ENCODE results near the gene WDR12. TPM values are rescaled to one million over a fixed set of nuclear protein-coding genes. Genes with fewer than 3 reads are reported as not detected.

WDR12 gene
- 15.7 TPM for total RNA-seq (2013)
- polyA plus RNA-seq, result 10 to 100 TPM in 1 of 3 donors, 1 to 10 TPM in 2; 4.1 to 14.6 (median 6.5) TPM
- 2.9 TPM in 2 replicates for polyA minus RNA-seq
- 1.5 to 13.3 (median 10.5) reads per million in 11 experiments for total RNA-seq

- WGBS (ENCODE audit: insufficient coverage), result under 1% methylated on average over 24 of the region's 39 CpGs
- H3K27me3 Mint-ChIP-seq (ENCODE audit: low read depth in 3 of 3), result no peaks in the 10 kb centered on the region
- H3K27me3 ChIP-seq (ENCODE audit: control insufficient read depth in 2 of 2, insufficient read depth in 2 of 2, low read length in 2 of 2), result no peaks in the 10 kb centered on the region
- peak within 1 kb of the TSS; percentile 61 for H3K9ac ChIP-seq (ENCODE audit: insufficient read depth, low read length, poor library complexity, severe bottlenecking)
- peaks cover 0 to 2% of the 10 kb centered on the region in 2 donors for H3K36me3 ChIP-seq (replicated peaks in 1 of 2; ENCODE audit: control insufficient read depth in 1 of 2, insufficient read depth in 2 of 2, low read length in 2 of 2)
- H3K9me3 Mint-ChIP-seq, result no peaks in the 10 kb centered on the region
- H3K79me2 ChIP-seq (ENCODE audit: insufficient read depth, low read length), result peaks cover 42% of the 10 kb centered on the region
- peak within 1 kb of the TSS; percentile 91 to 99 (median 97) for H3K27ac Mint-ChIP-seq
- peak within 1 kb of the TSS; percentile 65 to 99 (median 95) for H3K4me3 ChIP-seq (replicated peaks in 1 of 3; ENCODE audit: low read depth in 2 of 3, low read length in 3 of 3)
- H3K9me3 ChIP-seq (replicated peaks in 1 of 2; ENCODE audit: control insufficient read depth in 1 of 2, insufficient read depth in 1 of 2, low read length in 2 of 2), result no peaks in the 10 kb centered on the region
- intact Hi-C loops (cut with micrococcal nuclease), result loop anchor here (1.0 to 5.0 kb wide), 5 partner anchors 41 to 327 kb away; partner anchors contain the start of genes CYP20A1 (in 2 of the 2) and NBEAL1 (in 2 of the 2)
- H3K27ac ChIP-seq (ENCODE audit: low read depth in 1 of 2, low read length in 2 of 2), result peak within 1 kb of the TSS; percentile 76 to 81
- peaks cover 32% of the 10 kb centered on the region for H3K4me1 Mint-ChIP-seq
- H3K4me3 Mint-ChIP-seq, result peak within 1 kb of the TSS; percentile 97
- peak within 1 kb of the TSS; percentile 93 for H2AFZ ChIP-seq (ENCODE audit: insufficient read depth, low read depth, low read length, poor library complexity, severe bottlenecking)
- TF ChIP-seq, protein P1, sequence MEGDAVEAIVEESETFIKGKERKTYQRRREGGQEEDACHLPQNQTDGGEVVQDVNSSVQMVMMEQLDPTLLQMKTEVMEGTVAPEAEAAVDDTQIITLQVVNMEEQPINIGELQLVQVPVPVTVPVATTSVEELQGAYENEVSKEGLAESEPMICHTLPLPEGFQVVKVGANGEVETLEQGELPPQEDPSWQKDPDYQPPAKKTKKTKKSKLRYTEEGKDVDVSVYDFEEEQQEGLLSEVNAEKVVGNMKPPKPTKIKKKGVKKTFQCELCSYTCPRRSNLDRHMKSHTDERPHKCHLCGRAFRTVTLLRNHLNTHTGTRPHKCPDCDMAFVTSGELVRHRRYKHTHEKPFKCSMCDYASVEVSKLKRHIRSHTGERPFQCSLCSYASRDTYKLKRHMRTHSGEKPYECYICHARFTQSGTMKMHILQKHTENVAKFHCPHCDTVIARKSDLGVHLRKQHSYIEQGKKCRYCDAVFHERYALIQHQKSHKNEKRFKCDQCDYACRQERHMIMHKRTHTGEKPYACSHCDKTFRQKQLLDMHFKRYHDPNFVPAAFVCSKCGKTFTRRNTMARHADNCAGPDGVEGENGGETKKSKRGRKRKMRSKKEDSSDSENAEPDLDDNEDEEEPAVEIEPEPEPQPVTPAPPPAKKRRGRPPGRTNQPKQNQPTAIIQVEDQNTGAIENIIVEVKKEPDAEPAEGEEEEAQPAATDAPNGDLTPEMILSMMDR (IDR thresholded peaks at IDR 0.05), result no peak
- H4K20me1 ChIP-seq (ENCODE audit: insufficient read depth, low read length), result no peaks in the 10 kb centered on the region
- peak within 1 kb of the TSS; percentile 90 for H3K4me2 ChIP-seq (replicated peaks; ENCODE audit: extremely low read depth, low read length, poor library complexity, severe bottlenecking)
- peak; percentile 87 to 92 (median 89) for DNase-seq
- H3K4me1 ChIP-seq (ENCODE audit: control insufficient read depth in 1 of 2, insufficient read depth in 2 of 2, low read length in 2 of 2), result peaks cover 19 to 22% of the 10 kb centered on the region in 2 donors
- H3K36me3 Mint-ChIP-seq, result peaks cover 0 to 2% of the 10 kb centered on the region in 2 donors
Measured at GRCh38 chr2:202911512-202912341, at the start of gene WDR12, which contains the start of gene CARF. WDR12 (minus strand) TSS chr2:202911673; CDS start chr2:202911476, 197 bp downstream. CARF (plus strand) TSS chr2:202912275; CDS start chr2:202941903, 29,628 bp downstream.

DNA sequence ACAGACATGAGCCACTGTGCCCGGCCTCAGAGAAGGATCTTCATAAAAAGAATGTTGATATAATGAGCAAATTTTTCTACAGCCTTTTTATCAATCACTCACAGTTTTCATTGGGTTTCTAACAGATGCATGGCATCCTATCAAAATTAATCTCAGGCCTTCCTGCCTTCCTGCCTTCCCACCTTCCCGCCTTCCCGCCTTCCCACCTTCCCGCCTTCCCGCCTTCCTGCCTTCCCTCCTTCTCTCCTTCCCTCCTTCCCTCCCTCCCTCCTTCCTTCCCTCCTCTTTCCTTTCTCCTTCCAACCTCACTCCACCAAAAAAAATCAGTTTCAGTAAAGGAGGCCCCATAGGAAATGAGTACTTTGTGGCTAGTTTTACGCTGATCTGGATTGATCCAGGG lies 49.1 kb upstream of the WDR12 start:
- intact Hi-C loops (cut with micrococcal nuclease), result loop anchor here in 1 of 2 donors (5.0 kb wide), 1 partner anchor 52 kb away; the partner anchor contains the start of gene NBEAL1
- no peak overlapping the region for H3K27ac ChIP-seq (ENCODE audit: low read depth in 1 of 2, low read length in 2 of 2)
- WGBS (ENCODE audit: insufficient coverage), result 100% methylated on average over 1 of the region's 6 CpGs
- H3K4me2 ChIP-seq (replicated peaks; ENCODE audit: extremely low read depth, low read length, poor library complexity, severe bottlenecking), result no peak overlapping the region
- Mint-ChIP-seq H3K27me3 (ENCODE audit: low read depth in 3 of 3) (peaks cover 0 to 2% (median 0%) of the 10 kb centered on the region in 3 donors), H3K9me3 (peaks cover 0 to 2% (median 0%) of the 10 kb centered on the region in 7 donors), H3K36me3 (peaks cover 28 to 42% of the 10 kb centered on the region in 2 donors), H3K4me1 (no peaks in the 10 kb centered on the region), H3K4me3 (no peak overlapping the region), H3K27ac (no peak overlapping the region)
- H4K20me1 ChIP-seq (ENCODE audit: insufficient read depth, low read length), result no peaks in the 10 kb centered on the region
- TF ChIP-seq, protein P1 (IDR thresholded peaks at IDR 0.05), result no peak
- no peak overlapping the region for H3K4me3 ChIP-seq (replicated peaks in 1 of 3; ENCODE audit: low read depth in 2 of 3, low read length in 3 of 3)
- H3K27me3 ChIP-seq (ENCODE audit: control insufficient read depth in 2 of 2, insufficient read depth in 2 of 2, low read length in 2 of 2), result no peaks in the 10 kb centered on the region
- no peak for DNase-seq
- H3K4me1 ChIP-seq (ENCODE audit: control insufficient read depth in 1 of 2, insufficient read depth in 2 of 2, low read length in 2 of 2), result no peaks in the 10 kb centered on the region
- no peaks in the 10 kb centered on the region for H3K9me3 ChIP-seq (replicated peaks in 1 of 2; ENCODE audit: control insufficient read depth in 1 of 2, insufficient read depth in 1 of 2, low read length in 2 of 2)
- H3K79me2 ChIP-seq (ENCODE audit: insufficient read depth, low read length), result no peaks in the 10 kb centered on the region
- H2AFZ ChIP-seq (ENCODE audit: insufficient read depth, low read depth, low read length, poor library complexity, severe bottlenecking), result no peak overlapping the region
- no peak overlapping the region for H3K9ac ChIP-seq (ENCODE audit: insufficient read depth, low read length, poor library complexity, severe bottlenecking)
- peaks cover 2 to 3% of the 10 kb centered on the region in 2 donors for H3K36me3 ChIP-seq (replicated peaks in 1 of 2; ENCODE audit: control insufficient read depth in 1 of 2, insufficient read depth in 2 of 2, low read length in 2 of 2)

All from CD14-positive monocyte (primary cell).